ENCODE data around the gene GORASP1. TPM values are rescaled to one million over a fixed set of nuclear protein-coding genes. Genes with fewer than 3 reads are reported as not detected.

GORASP1 gene
- total RNA-seq, 2 experiments from 2014 or later = 51.5 to 59.9 TPM

- 0 out of 2 replicates have a peak, but pooled peaks cover 6% of the 10 kb centered on the region for H4K20me1 ChIP-seq (ENCODE audit: insufficient read depth, low read length)
- H3K79me2 ChIP-seq (ENCODE audit: insufficient read depth, low read depth, low read length) = peaks cover 71% of the 10 kb centered on the region
- ChIA-PET POLR2A (interaction anchor here (0.6 to 2.1 kb wide), 11 partner anchors 10 to 1056 kb away, joined by 3 to 7 read pairs (median 3); no protein-coding TSS in a partner anchor), CTCF (ENCODE audit: unreplicated experiment) (interaction anchor here (1.3 kb wide), 1 partner anchor 62 kb away, joined by 3 read pairs; no protein-coding TSS in a partner anchor)
- peaks cover 30% of the 10 kb centered on the region for H3K36me3 ChIP-seq (ENCODE audit: insufficient read depth, low read length)
- H3K4me1 ChIP-seq (ENCODE audit: insufficient read depth, low read length, poor library complexity, severe bottlenecking) = peaks cover 65% of the 10 kb centered on the region
- H3K4me3 ChIP-seq (ENCODE audit: low read depth, low read length, poor library complexity, severe bottlenecking) = peak overlapping the region; percentile 79
- H3K9me2 ChIP-seq (ENCODE audit: insufficient read depth, low read length) = no peaks in the 10 kb centered on the region
- peak overlapping the region; percentile 92 for H3K4me2 ChIP-seq (ENCODE audit: low read length)
- H3K27ac ChIP-seq (ENCODE audit: low read depth, low read length, poor library complexity, severe bottlenecking) = peak overlapping the region; percentile 90
- TF ChIP-seq, protein P1, sequence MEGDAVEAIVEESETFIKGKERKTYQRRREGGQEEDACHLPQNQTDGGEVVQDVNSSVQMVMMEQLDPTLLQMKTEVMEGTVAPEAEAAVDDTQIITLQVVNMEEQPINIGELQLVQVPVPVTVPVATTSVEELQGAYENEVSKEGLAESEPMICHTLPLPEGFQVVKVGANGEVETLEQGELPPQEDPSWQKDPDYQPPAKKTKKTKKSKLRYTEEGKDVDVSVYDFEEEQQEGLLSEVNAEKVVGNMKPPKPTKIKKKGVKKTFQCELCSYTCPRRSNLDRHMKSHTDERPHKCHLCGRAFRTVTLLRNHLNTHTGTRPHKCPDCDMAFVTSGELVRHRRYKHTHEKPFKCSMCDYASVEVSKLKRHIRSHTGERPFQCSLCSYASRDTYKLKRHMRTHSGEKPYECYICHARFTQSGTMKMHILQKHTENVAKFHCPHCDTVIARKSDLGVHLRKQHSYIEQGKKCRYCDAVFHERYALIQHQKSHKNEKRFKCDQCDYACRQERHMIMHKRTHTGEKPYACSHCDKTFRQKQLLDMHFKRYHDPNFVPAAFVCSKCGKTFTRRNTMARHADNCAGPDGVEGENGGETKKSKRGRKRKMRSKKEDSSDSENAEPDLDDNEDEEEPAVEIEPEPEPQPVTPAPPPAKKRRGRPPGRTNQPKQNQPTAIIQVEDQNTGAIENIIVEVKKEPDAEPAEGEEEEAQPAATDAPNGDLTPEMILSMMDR (conservative IDR thresholded peaks at IDR 0.05; ENCODE audit: low read length) = 0 out of 2 replicates have a peak, but pooled peaks have one; percentile 19
- no peak for TF ChIP-seq EZH2phosphoT487 (IDR thresholded peaks at IDR 0.05; ENCODE audit: borderline replicate concordance, low read depth, low read length)
- H2AFZ ChIP-seq (ENCODE audit: low read length) = no peak overlapping the region; the same call in 1 of the 2 replicates
- peak; percentile 66 for DNase-seq (ENCODE audit: low spot score)
- BruUV-seq (replicated peaks) = no TSS peak
- H3K9me3 ChIP-seq (ENCODE audit: low read length) = no peaks in the 10 kb centered on the region
- intact Hi-C loops (cut with micrococcal nuclease; ENCODE audit: unreplicated experiment) = loop anchor here (1.0 to 5.0 kb wide), 3 partner anchors 33 to 61 kb away; no protein-coding TSS in a partner anchor
Measured at GRCh38 chr3:39148435-39149058, 41.1 kb upstream of the GORASP1 start.

GRCh38 chr3:39147711-39148434, 40.4 kb upstream of the GORASP1 start:
- Histone ChIP-seq H3K36me3 (ENCODE audit: insufficient read depth, low read length) (peaks cover 37% of the 10 kb centered on the region), H3K27ac (ENCODE audit: low read depth, low read length, poor library complexity, severe bottlenecking) (peak overlapping the region; percentile 90), H3K4me1 (ENCODE audit: insufficient read depth, low read length, poor library complexity, severe bottlenecking) (peaks cover 65% of the 10 kb centered on the region), H3K9me3 (ENCODE audit: low read length) (no peaks in the 10 kb centered on the region), H2AFZ (ENCODE audit: low read length) (peak overlapping the region; percentile 6; the same call in 1 of the 2 replicates), H3K4me3 (ENCODE audit: low read depth, low read length, poor library complexity, severe bottlenecking) (peak overlapping the region; percentile 79), H3K9me2 (ENCODE audit: insufficient read depth, low read length) (no peaks in the 10 kb centered on the region), H3K79me2 (ENCODE audit: insufficient read depth, low read depth, low read length) (peaks cover 71% of the 10 kb centered on the region), H3K4me2 (ENCODE audit: low read length) (peak overlapping the region; percentile 92), H4K20me1 (ENCODE audit: insufficient read depth, low read length) (0 out of 2 replicates have a peak, but pooled peaks cover 6% of the 10 kb centered on the region)
- POLR2A ChIA-PET = interaction anchor here (0.6 to 2.1 kb wide), 11 partner anchors 10 to 68 kb away, joined by 3 to 7 read pairs (median 3); no protein-coding TSS in a partner anchor
- TSS peak; percentile 63 for BruUV-seq (replicated peaks)
- TF ChIP-seq, protein P1 (conservative IDR thresholded peaks at IDR 0.05; ENCODE audit: low read length) = no peak
- no peak for TF ChIP-seq EZH2phosphoT487 (IDR thresholded peaks at IDR 0.05; ENCODE audit: borderline replicate concordance, low read depth, low read length)
- intact Hi-C loops (cut with micrococcal nuclease; ENCODE audit: unreplicated experiment) = loop anchor here (1.0 to 5.0 kb wide), 3 partner anchors 33 to 61 kb away; no protein-coding TSS in a partner anchor
- CTCF ChIA-PET (ENCODE audit: unreplicated experiment) = interaction anchor here (1.0 to 1.2 kb wide), 2 partner anchors 51 to 141 kb away, joined by 3 to 4 read pairs; no protein-coding TSS in a partner anchor
- peak; percentile 79 for DNase-seq (ENCODE audit: low spot score)

All from OCI-LY7 (cell line).